GM10266 (cell line): ENCODE measurements around the gene TBC1D32.
"Not testable (repeated sequence)": the region's sequence is repeated elsewhere in the genome, so short reads cannot be mapped to it uniquely, and the experiment has no call there.

ENCODE experiments used
- DNase-seq: peaks from one replicate; pipeline ENCODE4 v3.0.0; 2012; ENCODE audit errors: extremely low spot score
- CTCF ChIP-seq: IDR thresholded peaks from 2 replicates; pipeline ENCODE4 v1.5.1; 2012; ENCODE audit warnings: mild to moderate bottlenecking, low read depth; ENCODE audit not compliant: control insufficient read depth, insufficient read depth; ENCODE audit errors: missing control alignments

The TBC1D32 gene

DNA sequence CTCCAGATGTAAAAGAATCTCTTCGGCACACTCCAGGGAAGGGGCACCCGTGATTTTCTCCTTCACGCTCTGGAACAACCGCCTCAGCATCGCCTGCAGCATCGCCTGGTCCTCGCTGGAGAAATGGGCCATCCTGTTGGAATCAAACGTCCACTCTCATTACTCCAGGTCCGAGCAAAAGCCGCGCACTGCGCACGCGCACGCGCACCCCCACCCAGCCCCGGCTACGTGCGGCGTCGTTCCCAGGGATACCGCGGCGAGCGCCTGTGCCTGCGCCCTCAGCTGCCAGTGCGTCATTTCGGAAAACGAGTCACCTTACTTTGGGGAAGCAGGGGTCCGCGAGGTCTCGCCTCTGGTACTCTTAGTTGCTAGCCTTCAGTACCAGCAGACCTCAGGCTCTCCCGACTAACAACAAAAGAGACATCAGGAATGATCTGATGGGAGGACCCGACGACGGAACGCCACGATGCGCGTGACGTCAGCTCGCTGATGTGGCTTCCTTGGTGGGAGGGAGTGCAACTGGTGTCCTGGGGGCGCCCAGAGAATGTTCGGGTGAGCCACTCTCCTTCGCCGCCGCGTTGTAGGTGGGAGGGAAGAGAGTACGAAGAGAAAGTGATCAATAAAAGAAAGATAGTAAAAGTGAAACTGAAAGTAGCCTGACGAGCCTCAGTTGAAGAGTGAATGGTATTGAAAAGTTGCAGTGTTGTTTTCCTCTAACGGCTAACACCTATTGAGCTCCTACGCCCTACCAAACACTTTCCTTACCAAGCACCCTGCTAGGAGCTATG is at the start of gene TBC1D32:
TBC1D32 (minus strand) TSS at position 182 of the 788 bp plus-strand sequence; CDS start at position 132, 50 bp downstream.
- TF ChIP-seq CTCF: no peak
- peak; percentile 83 for DNase-seq

DNA sequence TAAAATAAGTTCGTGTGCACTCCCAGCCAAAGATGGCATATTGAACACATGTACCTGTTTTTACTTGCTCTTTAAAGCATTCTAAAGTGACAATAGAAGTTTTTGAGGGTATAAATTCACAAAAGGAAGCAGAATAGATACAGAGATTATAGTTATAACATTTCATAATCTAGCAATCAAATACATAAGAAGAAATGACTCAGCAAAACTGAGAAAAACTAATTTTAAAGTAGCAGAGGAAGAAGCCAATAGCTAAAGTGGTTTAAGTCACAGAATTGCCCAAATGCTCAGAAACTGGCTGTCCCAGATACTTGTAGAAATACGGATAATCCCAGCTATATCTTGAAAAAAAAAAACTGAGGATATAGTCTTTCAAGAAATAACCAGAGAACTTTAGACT is 49.2 kb upstream of the TBC1D32 start:
- no peak for TF ChIP-seq CTCF
- no peak for DNase-seq

DNA sequence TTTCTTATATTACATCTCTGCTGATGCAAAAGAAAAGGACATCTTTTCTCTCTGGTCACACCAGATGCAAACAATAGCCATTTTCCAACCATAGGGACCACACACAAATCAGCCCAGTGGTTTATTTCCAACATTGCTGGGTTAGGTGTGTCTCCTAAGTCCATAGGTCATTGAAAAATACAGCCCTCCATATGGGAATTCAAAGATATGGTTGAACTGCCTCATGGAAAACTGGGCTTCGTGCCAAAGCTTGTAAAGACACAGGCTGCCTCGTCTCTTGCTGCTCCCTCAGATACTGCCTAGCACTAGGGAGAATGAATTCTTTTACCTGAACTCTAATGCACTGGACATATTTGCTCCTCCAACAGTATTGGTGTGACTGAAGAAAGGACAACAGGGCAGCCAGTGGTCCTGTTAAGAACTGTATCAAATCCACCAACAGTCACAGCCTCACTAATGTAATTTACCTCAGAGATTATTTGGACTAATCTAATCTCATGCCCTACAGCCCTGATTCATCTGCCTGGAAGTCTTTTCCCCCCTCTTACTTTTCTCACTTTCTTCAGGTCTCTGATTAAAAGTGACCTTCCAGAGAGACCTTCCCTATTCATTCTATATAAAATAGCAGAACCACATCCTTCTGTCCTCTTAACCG is 48.3 kb upstream of the TBC1D32 start:
- DNase-seq: no peak
- TF ChIP-seq CTCF: no peak

GRCh38 chr6:121376411-121376810 is 42.1 kb upstream of the TBC1D32 start:
- DNase-seq: no peak

DNA sequence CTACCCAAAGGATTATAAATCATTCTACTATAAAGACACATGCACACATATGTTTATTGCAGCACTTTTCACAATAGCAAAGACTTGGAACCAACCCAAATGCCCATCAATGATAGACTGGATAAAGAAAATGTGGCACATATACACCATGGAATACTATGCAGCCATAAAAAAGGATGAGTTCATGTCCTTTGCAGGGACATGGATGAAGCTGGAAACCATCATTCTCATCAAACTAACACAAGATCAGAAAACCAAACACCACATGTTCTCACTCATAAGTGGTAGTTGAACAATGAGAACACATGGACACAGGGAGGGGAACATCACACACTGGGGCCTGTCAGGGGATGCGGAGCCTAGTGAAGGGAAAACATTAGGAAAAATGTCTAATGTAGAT is 39.9 kb upstream of the TBC1D32 start:
- DNase-seq: not testable (repeated sequence)

More at GRCh38 chr6:121376411-121376810, 42.1 kb upstream of the TBC1D32 start:
- no peak for TF ChIP-seq CTCF

DNA sequence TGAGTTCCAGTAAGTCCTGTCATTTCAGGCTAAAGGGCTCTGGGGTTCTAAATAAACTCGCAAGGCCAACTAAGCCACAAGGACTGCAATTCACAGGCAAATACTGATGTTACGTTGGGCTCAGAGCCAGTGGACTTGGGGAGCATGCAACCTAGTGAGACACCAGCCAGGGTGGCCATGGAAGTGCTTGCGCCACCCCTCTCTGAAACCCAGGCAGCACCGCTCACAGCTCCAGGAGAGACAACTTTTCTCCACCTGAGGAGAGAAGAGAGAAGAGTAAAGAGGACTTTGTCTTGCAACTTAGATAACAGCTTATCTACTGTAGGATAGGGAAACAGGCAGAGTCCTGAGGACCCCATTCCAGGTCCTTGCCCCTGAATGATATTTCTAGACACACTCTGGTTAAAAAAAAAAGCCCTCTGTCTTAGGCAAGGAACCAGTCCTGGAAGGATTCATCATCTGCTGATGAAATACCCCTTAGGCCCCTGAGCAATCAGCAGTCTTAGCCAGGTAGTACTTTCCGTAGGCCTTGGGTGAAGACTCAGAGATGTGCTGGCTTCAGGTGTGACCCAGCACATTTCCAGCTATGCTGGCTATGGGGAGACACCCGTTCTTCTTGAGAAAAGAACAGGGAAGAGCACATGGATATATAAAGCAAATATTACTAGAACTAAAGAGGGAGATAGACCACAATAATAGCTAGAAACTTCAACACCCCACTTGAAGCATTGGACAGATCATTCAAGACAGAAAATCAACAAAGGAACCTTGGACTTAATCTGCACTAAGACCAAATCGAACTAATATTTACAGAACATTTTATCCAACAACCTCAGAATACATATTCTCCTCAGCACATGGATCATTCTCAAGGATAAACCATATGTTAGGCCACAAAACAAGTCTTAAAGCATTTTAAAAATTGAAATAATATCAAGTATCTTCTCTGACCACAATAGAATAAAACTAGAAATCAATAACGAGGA is 31.5 kb upstream of the TBC1D32 start:
- TF ChIP-seq CTCF: no peak

GRCh38 chr6:121356575-121356974 is 22.3 kb upstream of the TBC1D32 start:
- DNase-seq: no peak
- TF ChIP-seq CTCF: no peak

More for the DNA sequence above, 31.5 kb upstream of the TBC1D32 start:
- no peak for DNase-seq
